Osteoblast (primary cell): ENCODE measurements around the gene SLC35D1. TPM values are rescaled to one million over a fixed set of nuclear protein-coding genes. Genes with fewer than 3 reads are reported as not detected.

Source experiments
- DNase-seq: peaks from one replicate; pipeline ENCODE4 v3.0.0; 2011; ENCODE audit warnings: low spot score, mixed read lengths; ENCODE audit not compliant: insufficient read length; ENCODE audit errors: missing footprints
- H2AFZ ChIP-seq: 2 replicates; pipeline ENCODE4 v1.6.0; 2011; ENCODE audit warnings: mild to moderate bottlenecking, low read length
- H3K27ac ChIP-seq: 2 replicates; pipeline ENCODE4 v1.5.1; 2011; ENCODE audit warnings: mild to moderate bottlenecking, low read depth, low read length, moderate library complexity
- H3K27me3 ChIP-seq: 2 replicates; pipeline ENCODE4 v1.6.0; 2012; ENCODE audit warnings: mild to moderate bottlenecking, control low read depth, inconsistent platforms, low read length, moderate library complexity; ENCODE audit not compliant: insufficient read depth
- H3K36me3 ChIP-seq: 2 replicates; pipeline ENCODE4 v1.5.1; 2011; ENCODE audit warnings: mild to moderate bottlenecking, low read length, control low read depth, moderate library complexity; ENCODE audit not compliant: insufficient read depth
- H3K4me1 ChIP-seq: 2 replicates; pipeline ENCODE4 v1.5.1; 2011; ENCODE audit warnings: mild to moderate bottlenecking, low read length, control low read depth, moderate library complexity; ENCODE audit not compliant: insufficient read depth
- H3K4me2 ChIP-seq: 2 replicates; pipeline ENCODE4 v1.6.0; 2011; ENCODE audit warnings: mild to moderate bottlenecking, low read length; ENCODE audit not compliant: insufficient read depth
- H3K4me3 ChIP-seq: fragments of 200-600 bp; sonication (generic); 3 replicates; pipeline ENCODE4 v1.5.1; 2012; ENCODE audit warnings: mild to moderate bottlenecking, low read length, inconsistent platforms; ENCODE audit not compliant: insufficient read depth
- H3K79me2 ChIP-seq: 2 replicates; pipeline ENCODE4 v1.6.0; 2012; ENCODE audit warnings: mild to moderate bottlenecking, low read length, control low read depth, inconsistent platforms; ENCODE audit not compliant: insufficient read depth
- H3K9me3 ChIP-seq: 2 replicates; pipeline ENCODE4 v1.5.1; 2011; ENCODE audit warnings: low read depth, low read length, control low read depth
- H4K20me1 ChIP-seq: 2 replicates; pipeline ENCODE4 v1.6.0; 2012; ENCODE audit warnings: mild to moderate bottlenecking, low read length, control low read depth; ENCODE audit not compliant: insufficient read depth
- CTCF ChIP-seq: IDR thresholded peaks from 2 replicates; pipeline ENCODE4 v1.5.1; 2011; ENCODE audit warnings: mild to moderate bottlenecking, low read depth, low read length, moderate library complexity; ENCODE audit errors: extremely low read depth
- total RNA-seq: library from RNA; depleted of rRNA; stranded (reverse); fragments of >200 nt; gene quantifications from 2 replicates; pipeline ENCODE4 v1.2.3, GENCODE V29; 2012

The SLC35D1 gene
- total RNA-seq, 1 donor = 13.8 TPM

GRCh38 chr1:67005068-67005467 is 48.9 kb downstream of the SLC35D1 start:
- no peaks in the 10 kb centered on the region for H4K20me1 ChIP-seq
- H3K4me3 ChIP-seq = no peak overlapping the region
- H3K4me2 ChIP-seq = no peak overlapping the region
- DNase-seq = no peak
- no peak for TF ChIP-seq CTCF
- H3K9me3 ChIP-seq = no peaks in the 10 kb centered on the region
- H3K27ac ChIP-seq = no peak overlapping the region
- peaks cover 9% of the 10 kb centered on the region for H3K36me3 ChIP-seq
- no peak overlapping the region for H2AFZ ChIP-seq
- no peaks in the 10 kb centered on the region for H3K79me2 ChIP-seq
- H3K4me1 ChIP-seq = no peaks in the 10 kb centered on the region
- H3K27me3 ChIP-seq = no peaks in the 10 kb centered on the region

DNA sequence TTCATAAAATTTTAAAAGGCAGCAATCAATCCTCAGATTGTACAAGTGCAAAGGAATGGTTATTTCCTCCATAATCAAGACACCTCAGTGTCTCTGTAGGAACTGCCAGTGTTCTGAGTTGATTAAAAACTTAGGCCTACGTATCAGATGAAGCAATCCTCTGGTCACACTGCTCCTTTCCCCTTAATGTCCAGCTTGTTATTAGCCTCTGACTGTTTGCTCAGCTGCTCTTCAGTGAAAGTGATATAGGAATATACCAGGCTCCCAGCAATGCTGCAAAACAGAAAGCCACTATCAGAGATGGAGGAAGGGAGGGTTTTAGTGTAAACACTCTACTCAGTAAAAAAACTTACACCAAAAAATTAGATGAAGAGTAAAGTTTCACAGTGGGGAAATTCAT is 49.8 kb downstream of the SLC35D1 start:
- H3K27ac ChIP-seq = no peak overlapping the region
- H2AFZ ChIP-seq = no peak overlapping the region
- no peaks in the 10 kb centered on the region for H4K20me1 ChIP-seq
- H3K36me3 ChIP-seq = peaks cover 5% of the 10 kb centered on the region
- no peaks in the 10 kb centered on the region for H3K27me3 ChIP-seq
- H3K79me2 ChIP-seq = no peaks in the 10 kb centered on the region
- no peak for DNase-seq
- H3K4me2 ChIP-seq = no peak overlapping the region
- TF ChIP-seq CTCF = no peak
- no peaks in the 10 kb centered on the region for H3K4me1 ChIP-seq
- H3K9me3 ChIP-seq = no peaks in the 10 kb centered on the region
- H3K4me3 ChIP-seq = no peak overlapping the region

DNA sequence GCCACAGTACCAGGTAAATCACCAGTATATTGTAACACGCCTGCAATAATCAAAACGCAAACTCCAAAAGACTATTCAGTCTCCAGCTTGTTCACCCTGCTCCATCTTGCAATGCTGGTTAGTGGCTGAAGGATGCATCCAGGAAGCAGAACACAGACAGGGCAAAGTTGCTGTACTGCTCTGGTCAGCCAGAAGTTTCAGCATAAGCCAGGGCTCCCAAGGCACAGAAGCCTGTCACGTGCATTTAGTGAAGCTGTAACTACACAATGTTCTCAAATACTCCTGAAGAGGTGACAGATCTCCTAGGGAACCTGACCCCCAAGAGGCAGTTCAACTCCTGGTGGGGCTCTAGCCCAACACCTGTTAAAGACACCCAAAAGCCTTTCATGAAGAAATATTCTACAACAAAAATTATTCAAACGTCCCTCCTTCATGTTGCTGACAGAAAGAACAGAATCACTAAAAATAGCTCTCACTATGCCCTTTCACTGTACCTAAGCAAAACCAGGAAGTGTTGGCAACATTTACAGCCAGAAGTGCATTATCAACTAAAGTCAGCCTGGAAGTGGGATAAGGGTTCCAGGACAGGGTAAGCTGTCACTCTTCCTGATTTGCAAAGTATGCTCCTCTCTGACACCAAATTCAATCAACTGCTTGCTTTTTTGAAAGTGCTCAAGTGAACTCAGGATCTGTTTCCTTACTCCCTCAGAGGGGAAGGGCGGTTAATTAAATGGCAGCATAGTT is 52.1 kb downstream of the SLC35D1 start:
- H3K79me2 ChIP-seq = no peaks in the 10 kb centered on the region
- H3K4me1 ChIP-seq = no peaks in the 10 kb centered on the region
- H3K27ac ChIP-seq = no peak overlapping the region
- no peak overlapping the region for H2AFZ ChIP-seq
- H3K27me3 ChIP-seq = no peaks in the 10 kb centered on the region
- H3K36me3 ChIP-seq = peaks cover 9% of the 10 kb centered on the region
- H4K20me1 ChIP-seq = no peaks in the 10 kb centered on the region
- DNase-seq = peak; percentile 23
- no peak overlapping the region for H3K4me3 ChIP-seq
- no peak overlapping the region for H3K4me2 ChIP-seq
- TF ChIP-seq CTCF = no peak
- no peaks in the 10 kb centered on the region for H3K9me3 ChIP-seq

GRCh38 chr1:66999640-67000400 is 54.1 kb downstream of the SLC35D1 start:
- Histone ChIP-seq H3K4me3 (no peak overlapping the region), H4K20me1 (no peaks in the 10 kb centered on the region), H3K4me1 (no peaks in the 10 kb centered on the region), H3K4me2 (no peak overlapping the region), H3K27ac (no peak overlapping the region), H3K36me3 (peaks cover 9% of the 10 kb centered on the region), H2AFZ (no peak overlapping the region), H3K79me2 (no peaks in the 10 kb centered on the region), H3K27me3 (no peaks in the 10 kb centered on the region), H3K9me3 (no peaks in the 10 kb centered on the region)
- no peak for DNase-seq
- no peak for TF ChIP-seq CTCF
